GM21360 (cell line): Measurements from ENCODE around the gene PPP1R12C.
A peak's percentile ranks its signal among the peaks of the same experiment; 100 is the strongest.

Experiments used
- ATAC-seq: cut with Tn5 transposase; IDR thresholded peaks from one replicate; pipeline ENCODE4 v1.9.1; 2021; ENCODE audit warnings: mild to moderate bottlenecking, moderate library complexity; ENCODE audit not compliant: unreplicated experiment

The PPP1R12C gene

GRCh38 chr19:55146705-55147273, 29.4 kb upstream of the PPP1R12C start:
- no peak for ATAC-seq

GRCh38 chr19:55146078-55146704, 28.8 kb upstream of the PPP1R12C start:
- no peak for ATAC-seq

- ATAC-seq = no peak
Observed at GRCh38 chr19:55145232-55145631, 27.8 kb upstream of the PPP1R12C start.

GRCh38 chr19:55141696-55142095, 24.3 kb upstream of the PPP1R12C start:
- no peak for ATAC-seq

- ATAC-seq = no peak
Observed at GRCh38 chr19:55137915-55138314, 20.5 kb upstream of the PPP1R12C start.

GRCh38 chr19:55136399-55137102, 19.1 kb upstream of the PPP1R12C start:
- ATAC-seq = no peak

GRCh38 chr19:55134736-55135135, 17.3 kb upstream of the PPP1R12C start:
- ATAC-seq = no peak

- no peak for ATAC-seq
Observed at GRCh38 chr19:55133639-55134444, 16.4 kb upstream of the PPP1R12C start.

GRCh38 chr19:55132453-55133129, 15.2 kb upstream of the PPP1R12C start:
- no peak for ATAC-seq

- ATAC-seq = no peak
Observed at GRCh38 chr19:55131421-55131820, 14.0 kb upstream of the PPP1R12C start.

- no peak for ATAC-seq
Observed at GRCh38 chr19:55119053-55119452, 1.6 kb upstream of the PPP1R12C start.

- ATAC-seq = no peak
Observed at GRCh38 chr19:55118401-55118991, 1.1 kb upstream of the PPP1R12C start.

GRCh38 chr19:55117663-55118391, 390 bp upstream of the PPP1R12C start:
- peak; percentile 79 for ATAC-seq

GRCh38 chr19:55116232-55116858, 1.1 kb downstream of the PPP1R12C start:
- ATAC-seq = no peak

- no peak for ATAC-seq
Observed at GRCh38 chr19:55115446-55116065, 1.9 kb downstream of the PPP1R12C start.

GRCh38 chr19:55114566-55115145, 2.8 kb downstream of the PPP1R12C start:
- ATAC-seq = no peak

GRCh38 chr19:55113570-55114039, 3.8 kb downstream of the PPP1R12C start:
- no peak for ATAC-seq

GRCh38 chr19:55112777-55113569, 4.5 kb downstream of the PPP1R12C start:
- ATAC-seq = no peak
